CD14-positive monocyte (primary cell): ENCODE results near the gene TBCCD1. TPM values are rescaled to one million over a fixed set of nuclear protein-coding genes. Genes with fewer than 3 reads are reported as not detected.

ENCODE experiments used
- DNase-seq, 3 donors: peaks; one replicate each; pipeline ENCODE4 v3.0.0-alpha.2; 2011 to 2022
- H2AFZ ChIP-seq: 2 replicates; pipeline ENCODE4 v1.6.0; 2012; ENCODE audit warnings: mild to moderate bottlenecking, low read depth, low read length, inconsistent platforms; ENCODE audit not compliant: insufficient read depth, poor library complexity, severe bottlenecking
- H3K27ac ChIP-seq, 2 donors: 1 replicate in 1 of 2; 2 replicates in 1 of 2; pipeline ENCODE4 v1.5.1; 2012 to 2013; ENCODE audit warnings: low read length in 2 of 2, control low read depth in 1 of 2, inconsistent platforms in 1 of 2, low read depth in 1 of 2, mild to moderate bottlenecking in 1 of 2
- H3K27me3 ChIP-seq, 2 donors: one replicate each; pipeline versions ENCODE4 v1.6.0 to v1.6.1; 2011 to 2013; ENCODE audit warnings: low read length in 2 of 2; ENCODE audit not compliant: control insufficient read depth in 2 of 2, insufficient read depth in 2 of 2
- H3K36me3 ChIP-seq, 2 donors: replicated peaks in 1 of 2; 1 replicate in 1 of 2; 2 replicates in 1 of 2; pipeline versions ENCODE4 v1.5.1 to v1.6.1; 2012 to 2013; ENCODE audit warnings: low read length in 2 of 2, control low read depth in 1 of 2, inconsistent platforms in 1 of 2, mild to moderate bottlenecking in 1 of 2; ENCODE audit not compliant: insufficient read depth in 2 of 2, control insufficient read depth in 1 of 2
- H3K4me1 ChIP-seq, 2 donors: 1 replicate in 1 of 2; 2 replicates in 1 of 2; pipeline versions ENCODE4 v1.5.1 to v1.6.1; 2012 to 2013; ENCODE audit warnings: low read length in 2 of 2, control low read depth in 1 of 2, inconsistent platforms in 1 of 2, mild to moderate bottlenecking in 1 of 2, moderate library complexity in 1 of 2; ENCODE audit not compliant: insufficient read depth in 2 of 2, control insufficient read depth in 1 of 2
- H3K4me2 ChIP-seq: replicated peaks from 2 replicates; pipeline ENCODE3; 2012; ENCODE audit warnings: low read length, moderate library complexity, mild to moderate bottlenecking; ENCODE audit not compliant: poor library complexity, severe bottlenecking; ENCODE audit errors: extremely low read depth
- H3K4me3 ChIP-seq, 3 experiments: fragments of 200-600 bp in 1 of 3; sonication (generic) in 1 of 3; replicated peaks in 1 of 3; 1 replicate in 2 of 3; 2 replicates in 1 of 3; pipeline ENCODE4 v1.5.1; 2011 to 2013; ENCODE audit warnings: low read length in 3 of 3, mild to moderate bottlenecking in 3 of 3, control low read depth in 2 of 3, low read depth in 2 of 3, inconsistent platforms in 1 of 3, moderate library complexity in 1 of 3
- H3K79me2 ChIP-seq: 2 replicates; pipeline ENCODE4 v1.6.0; 2012; ENCODE audit warnings: mild to moderate bottlenecking, control low read depth, inconsistent platforms, low read length, moderate library complexity; ENCODE audit not compliant: insufficient read depth
- H3K9ac ChIP-seq: 2 replicates; pipeline ENCODE4 v1.6.0; 2017; ENCODE audit warnings: low read length, mild to moderate bottlenecking; ENCODE audit not compliant: insufficient read depth, poor library complexity, severe bottlenecking
- H3K9me3 ChIP-seq, 2 donors: replicated peaks in 1 of 2; 1 replicate in 1 of 2; 2 replicates in 1 of 2; pipeline versions ENCODE4 v1.5.1 to v1.6.1; 2012 to 2013; ENCODE audit warnings: low read length in 2 of 2, control low read depth in 1 of 2; ENCODE audit not compliant: control insufficient read depth in 1 of 2, insufficient read depth in 1 of 2
- H4K20me1 ChIP-seq: 2 replicates; pipeline ENCODE4 v1.6.0; 2012; ENCODE audit warnings: mild to moderate bottlenecking, low read length, control low read depth, moderate library complexity; ENCODE audit not compliant: insufficient read depth
- H3K27ac Mint-ChIP-seq, 7 donors: one replicate each; pipeline ENCODE4 v1.8.0; 2020; ENCODE audit warnings: mild to moderate bottlenecking in 7 of 7, mixed read lengths in 7 of 7, moderate library complexity in 6 of 7, inconsistent platforms in 2 of 7
- H3K27me3 Mint-ChIP-seq, 3 donors: one replicate each; pipeline ENCODE4 v1.8.0; 2021 to 2022; ENCODE audit warnings: low read depth in 3 of 3, mild to moderate bottlenecking in 3 of 3, mixed read lengths in 3 of 3, moderate library complexity in 3 of 3, inconsistent platforms in 1 of 3
- H3K36me3 Mint-ChIP-seq, 2 donors: one replicate each; pipeline ENCODE4 v1.8.0; 2020; ENCODE audit warnings: mixed read lengths in 2 of 2, inconsistent platforms in 1 of 2, mild to moderate bottlenecking in 1 of 2
- H3K4me1 Mint-ChIP-seq: one replicate; pipeline ENCODE4 v1.8.0; 2020; ENCODE audit warnings: mild to moderate bottlenecking, mixed read lengths
- H3K4me3 Mint-ChIP-seq, 2 donors: one replicate each; pipeline ENCODE4 v1.8.0; 2020; ENCODE audit warnings: mild to moderate bottlenecking in 2 of 2, mixed read lengths in 2 of 2, moderate library complexity in 1 of 2
- H3K9me3 Mint-ChIP-seq, 7 donors: one replicate each; pipeline ENCODE4 v1.8.0; 2020 to 2022; ENCODE audit warnings: mixed read lengths in 7 of 7, mild to moderate bottlenecking in 6 of 7, moderate library complexity in 6 of 7, inconsistent platforms in 2 of 7
- WGBS: methylation state at CpG from one replicate; pipeline ENCODE4 v1.1.5; 2013; ENCODE audit warnings: missing lambda C conversion rate; ENCODE audit not compliant: insufficient coverage; 5-methylcytosine and 5-hydroxymethylcytosine counted together
- intact Hi-C, 2 donors: fragments of 100-400 bp; cut with micrococcal nuclease; formaldehyde crosslinking; loops; one replicate each; pipeline versions ENCODE4 v1.15.0 to v1.15.1; 2023
- polyA plus RNA-seq, 3 donors: library from polyadenylated mRNA; depleted of rRNA in 1 of 3; unstranded in 2 of 3; stranded (reverse) in 1 of 3; fragments of 300-500 nt in 2 of 3; fragments of >200 nt in 1 of 3; fragmentation: Illumina TruSeq in 2 of 3; gene quantifications; 1 replicate in 2 of 3; 2 replicates in 1 of 3; pipeline ENCODE4 v1.2.3, GENCODE V29; 2012 to 2021
- TF ChIP-seq, protein P1 (sequence below): fragments of 200-600 bp; IDR thresholded peaks from one replicate; pipeline ENCODE4 v1.8.0; 2022; ENCODE audit warnings: antibody characterized with exemption, mild to moderate bottlenecking

TBCCD1 gene
- polyA plus RNA-seq, 3 donors = 9.2 to 9.6 (median 9.6) TPM

- intact Hi-C loops = no loop called here
- TF ChIP-seq, protein P1, sequence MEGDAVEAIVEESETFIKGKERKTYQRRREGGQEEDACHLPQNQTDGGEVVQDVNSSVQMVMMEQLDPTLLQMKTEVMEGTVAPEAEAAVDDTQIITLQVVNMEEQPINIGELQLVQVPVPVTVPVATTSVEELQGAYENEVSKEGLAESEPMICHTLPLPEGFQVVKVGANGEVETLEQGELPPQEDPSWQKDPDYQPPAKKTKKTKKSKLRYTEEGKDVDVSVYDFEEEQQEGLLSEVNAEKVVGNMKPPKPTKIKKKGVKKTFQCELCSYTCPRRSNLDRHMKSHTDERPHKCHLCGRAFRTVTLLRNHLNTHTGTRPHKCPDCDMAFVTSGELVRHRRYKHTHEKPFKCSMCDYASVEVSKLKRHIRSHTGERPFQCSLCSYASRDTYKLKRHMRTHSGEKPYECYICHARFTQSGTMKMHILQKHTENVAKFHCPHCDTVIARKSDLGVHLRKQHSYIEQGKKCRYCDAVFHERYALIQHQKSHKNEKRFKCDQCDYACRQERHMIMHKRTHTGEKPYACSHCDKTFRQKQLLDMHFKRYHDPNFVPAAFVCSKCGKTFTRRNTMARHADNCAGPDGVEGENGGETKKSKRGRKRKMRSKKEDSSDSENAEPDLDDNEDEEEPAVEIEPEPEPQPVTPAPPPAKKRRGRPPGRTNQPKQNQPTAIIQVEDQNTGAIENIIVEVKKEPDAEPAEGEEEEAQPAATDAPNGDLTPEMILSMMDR = no peak
- H3K36me3 Mint-ChIP-seq = no peaks in the 10 kb centered on the region
- H3K4me3 Mint-ChIP-seq = no peak overlapping the region
- Histone ChIP-seq H3K9ac (no peak overlapping the region), H3K27ac (no peak overlapping the region), H3K36me3 (no peaks in the 10 kb centered on the region), H3K4me2 (no peak overlapping the region), H2AFZ (no peak overlapping the region), H3K79me2 (no peaks in the 10 kb centered on the region), H3K9me3 (no peaks in the 10 kb centered on the region), H3K4me3 (no peak overlapping the region), H3K4me1 (no peaks in the 10 kb centered on the region), H4K20me1 (no peaks in the 10 kb centered on the region), H3K27me3 (no peaks in the 10 kb centered on the region)
- 100% methylated on average over 3 of the region's 6 CpGs for WGBS
- peaks cover 0 to 3% (median 0%) of the 10 kb centered on the region in 7 donors for H3K9me3 Mint-ChIP-seq
- H3K27me3 Mint-ChIP-seq = peaks cover 1 to 6% (median 1%) of the 10 kb centered on the region in 3 donors
- H3K4me1 Mint-ChIP-seq = peaks cover 7% of the 10 kb centered on the region
- DNase-seq = no peak
- no peak overlapping the region for H3K27ac Mint-ChIP-seq
Observed at GRCh38 chr3:186524616-186525015, 42.5 kb downstream of the TBCCD1 start.

GRCh38 chr3:186523434-186523833 lies 43.7 kb downstream of the TBCCD1 start:
- TF ChIP-seq, protein P1 = no peak
- no peaks in the 10 kb centered on the region for H3K36me3 ChIP-seq
- intact Hi-C loops = no loop called here
- H3K4me2 ChIP-seq = no peak overlapping the region
- peaks cover 0 to 2% (median 0%) of the 10 kb centered on the region in 7 donors for H3K9me3 Mint-ChIP-seq
- H2AFZ ChIP-seq = no peak overlapping the region
- peaks cover 10% of the 10 kb centered on the region for H3K4me1 Mint-ChIP-seq
- no peaks in the 10 kb centered on the region for H3K9me3 ChIP-seq
- H3K27ac ChIP-seq = no peak overlapping the region
- H3K9ac ChIP-seq = no peak overlapping the region
- H3K27ac Mint-ChIP-seq = no peak overlapping the region
- peaks cover 1 to 6% (median 1%) of the 10 kb centered on the region in 3 donors for H3K27me3 Mint-ChIP-seq
- H3K27me3 ChIP-seq = no peaks in the 10 kb centered on the region
- no CpG with 5 or more reads among the region's 2 CpGs for WGBS
- no peak overlapping the region for H3K4me3 ChIP-seq
- H3K4me3 Mint-ChIP-seq = no peak overlapping the region
- peaks cover 4 to 8% of the 10 kb centered on the region in 2 donors for H3K4me1 ChIP-seq
- no peak for DNase-seq
- no peaks in the 10 kb centered on the region for H3K36me3 Mint-ChIP-seq
- H3K79me2 ChIP-seq = no peaks in the 10 kb centered on the region
- H4K20me1 ChIP-seq = no peaks in the 10 kb centered on the region
